Right cardiac atrium (tissue), 5 donors: ENCODE measurements around the gene PCDHGC3. TPM values are rescaled to one million over a fixed set of nuclear protein-coding genes. Genes with fewer than 3 reads are reported as not detected.

ENCODE experiments used
- ATAC-seq, 2 donors: fragments of 200-7000 bp; cut with Tn5 transposase; one replicate each; pipeline versions ENCODE4 v1.8.0 to v1.9.1; 2020; ENCODE audit warnings: moderate library complexity in 2 of 2, mild to moderate bottlenecking in 1 of 2
- DNase-seq, 3 donors: peaks; one replicate each; pipeline ENCODE4 v3.0.0-alpha.2; 2020
- H3K27ac ChIP-seq: one replicate; pipeline ENCODE4 v1.5.1; 2013; ENCODE audit warnings: mild to moderate bottlenecking, low read length, control low read depth, moderate library complexity
- H3K27me3 ChIP-seq: one replicate; pipeline ENCODE4 v1.6.1; 2013; ENCODE audit not compliant: control insufficient read depth, insufficient read depth
- H3K4me1 ChIP-seq: one replicate; pipeline ENCODE4 v1.6.1; 2013; ENCODE audit warnings: low read length; ENCODE audit not compliant: control insufficient read depth, insufficient read depth
- H3K4me3 ChIP-seq: one replicate; pipeline ENCODE4 v1.5.1; 2013; ENCODE audit warnings: low read length, control low read depth
- H3K9me3 ChIP-seq: one replicate; pipeline ENCODE4 v1.6.1; 2013; ENCODE audit warnings: low read length; ENCODE audit not compliant: control insufficient read depth
- WGBS: extraction: QIAGEN DNeasy Blood & Tissue Kit; methylation state at CpG from one replicate; pipeline ENCODE4 v1.1.7; 2013; 5-methylcytosine and 5-hydroxymethylcytosine counted together
- intact Hi-C, 4 donors: fragments of 100-400 bp; cut with DNase I; formaldehyde crosslinking; loops; one replicate each; pipeline versions ENCODE4 v1.11.0 to v1.14.0; 2022 to 2023
- polyA plus RNA-seq: library from polyadenylated mRNA; stranded (reverse); fragments of 200-250 nt; gene quantifications from one replicate; pipeline ENCODE4 v1.2.3, GENCODE V29; 2013
- total RNA-seq, 4 donors: library from RNA; stranded (reverse); fragmentation: NEBNext Ultra II Directional; extraction: Animal tissue kit (Norgen Biotek cat#: 25700); gene quantifications; one replicate each; pipeline ENCODE4 v1.2.1, GENCODE V29; 2021
- donor health status: healthy with polysubstance abuse.
- donor health status: DM: no; HTN: yes; CAD: no.
- donor health status: DM: no; HTN: no; CAD: no.
- donor health status: DM: no; HTN: yes; CAD: no; lungs with severe emphysema.
- donor health status: DM: yes; HTN: yes; CAD: no.

PCDHGC3 gene
- total and polyA plus RNA-seq, 5 donors: 19.6 to 42.5 (median 35.5) TPM

DNA sequence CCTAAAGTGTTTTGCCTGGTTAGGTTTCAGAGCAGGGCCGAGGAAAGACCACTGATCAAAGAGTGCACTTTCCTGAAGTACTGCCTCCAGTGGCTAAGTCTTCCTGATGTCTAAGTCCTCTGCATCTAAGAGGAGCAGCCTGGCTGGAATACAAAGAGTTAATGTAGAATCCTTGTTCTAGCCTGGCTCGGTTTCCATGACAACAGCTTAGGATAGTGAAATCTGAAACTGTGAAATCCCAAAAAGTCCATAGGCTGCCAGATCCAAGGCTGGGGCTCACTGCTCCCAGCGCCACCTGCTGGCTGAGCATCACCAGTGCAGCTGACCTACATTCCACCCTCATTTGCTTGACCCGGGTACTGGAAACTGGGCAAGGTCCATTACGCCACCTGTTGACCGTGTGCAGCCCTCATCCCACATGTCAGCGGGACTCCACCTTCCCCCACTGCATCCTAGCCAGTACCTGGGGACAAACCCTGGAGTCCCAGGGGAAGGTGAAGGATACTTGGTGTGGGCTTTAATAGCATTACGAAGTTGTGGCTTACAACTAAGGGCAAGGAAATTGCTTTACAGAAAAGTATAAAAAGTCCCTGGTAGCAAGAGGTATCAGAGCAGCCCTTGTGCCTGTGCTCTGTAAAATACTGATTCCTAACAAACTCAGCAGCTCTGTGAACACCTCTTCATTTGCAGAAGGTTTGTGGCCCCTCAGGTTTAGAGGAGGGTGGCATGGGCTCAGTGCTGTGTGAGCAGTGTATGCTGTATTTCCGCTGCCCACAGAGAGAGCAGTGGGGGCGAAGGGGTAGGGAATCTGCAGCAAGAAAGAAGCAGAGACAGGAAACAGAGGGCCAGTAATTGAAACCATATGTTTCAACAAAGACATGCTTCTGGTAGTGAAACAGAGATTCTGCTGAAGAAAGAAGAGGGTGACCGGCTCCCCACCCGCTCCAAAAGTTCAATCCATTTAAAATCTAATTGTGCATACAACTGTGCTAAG, 49.1 kb downstream of the PCDHGC3 start:
- WGBS: 27% methylated on average over 12 of the region's 12 CpGs
- peak; percentile 56 to 81 for ATAC-seq
- Histone ChIP-seq H3K27ac (peak overlapping the region; percentile 49), H3K27me3 (no peaks in the 10 kb centered on the region), H3K4me1 (peaks cover 9% of the 10 kb centered on the region), H3K9me3 (no peaks in the 10 kb centered on the region), H3K4me3 (no peak overlapping the region)
- intact Hi-C loops: loop anchor here (2.0 to 10.0 kb wide), 6 partner anchors 48 to 110 kb away; partner anchors contain the start of genes PCDHGA11 (in 2 of the 4), PCDHGC3 (in 2 of the 4), PCDHGA10 (in 1 of the 4) and PCDHGA12 (in 1 of the 4)
- peak; percentile 82 to 94 (median 93) for DNase-seq

- no peak for ATAC-seq
- 64% methylated on average over 7 of the region's 7 CpGs for WGBS
Measured at GRCh38 chr5:141525653-141526052, 49.9 kb downstream of the PCDHGC3 start.

GRCh38 chr5:141527426-141527825, 51.7 kb downstream of the PCDHGC3 start:
- no peak for DNase-seq
- WGBS: 46% methylated on average over 1 of the region's 1 CpG
- Histone ChIP-seq H3K27me3 (no peaks in the 10 kb centered on the region), H3K4me1 (peaks cover 2% of the 10 kb centered on the region), H3K27ac (no peak overlapping the region), H3K9me3 (no peaks in the 10 kb centered on the region), H3K4me3 (no peak overlapping the region)
- intact Hi-C loops: loop anchor here in 3 of 4 donors (10.0 kb wide), 3 partner anchors 53 to 113 kb away; partner anchors contain the start of genes PCDHGA11 (in 2 of the 3), PCDHGA10 (in 1 of the 3), PCDHGB7 (in 1 of the 3) and PCDHGC3 (in 1 of the 3)
- no peak for ATAC-seq

More at GRCh38 chr5:141525653-141526052, 49.9 kb downstream of the PCDHGC3 start:
- H3K4me1 ChIP-seq: peaks cover 5% of the 10 kb centered on the region
- no peak overlapping the region for H3K4me3 ChIP-seq
- no peaks in the 10 kb centered on the region for H3K9me3 ChIP-seq
- no peak for DNase-seq
- peak overlapping the region; percentile 17 for H3K27ac ChIP-seq
- no peaks in the 10 kb centered on the region for H3K27me3 ChIP-seq
- intact Hi-C loops: loop anchor here (2.0 to 10.0 kb wide), 4 partner anchors 49 to 111 kb away; partner anchors contain the start of genes PCDHGA11 (in 2 of the 4), PCDHGA10 (in 1 of the 4), PCDHGB7 (in 1 of the 4) and PCDHGC3 (in 1 of the 4)

Other genes with a start within 250 kb of the PCDHGC3 start
- 1 to 10 TPM; 2.9 to 6.7 (median 5.3) TPM for gene PCDHB15, start 230.6 kb upstream of the PCDHGC3 start, total RNA-seq
- 2.5 TPM for gene PCDHB15, start 230.6 kb upstream of the PCDHGC3 start, polyA plus RNA-seq
- under 1 TPM in 2 of 4 donors, not detected in 2; 0.17 to 0.37 TPM for gene SLC25A2, start 171.9 kb upstream of the PCDHGC3 start, total RNA-seq
- 0.14 TPM for gene SLC25A2, start 171.9 kb upstream of the PCDHGC3 start, polyA plus RNA-seq
- 100 to 1,000 TPM in 1 of 4 donors, 10 to 100 TPM in 3; 86.7 to 109 (median 95.1) TPM for gene TAF7, start 155.2 kb upstream of the PCDHGC3 start, total RNA-seq
- gene TAF7, start 155.2 kb upstream of the PCDHGC3 start, polyA plus RNA-seq: 94.6 TPM
- gene PCDHGA1, start 145.5 kb upstream of the PCDHGC3 start, total RNA-seq: 1 to 10 TPM; 1.7 to 2.8 (median 1.8) TPM
- 0.70 TPM for gene PCDHGA1, start 145.5 kb upstream of the PCDHGC3 start, polyA plus RNA-seq
- 1 to 10 TPM; 6.4 to 9.4 (median 7.1) TPM for gene PCDHGA2, start 137.2 kb upstream of the PCDHGC3 start, total RNA-seq
- 2.2 TPM for gene PCDHGA2, start 137.2 kb upstream of the PCDHGC3 start, polyA plus RNA-seq
- gene PCDHGA3, start 132.1 kb upstream of the PCDHGC3 start, total RNA-seq: 1 to 10 TPM; 4.9 to 7.7 (median 5.6) TPM
- 2.1 TPM for gene PCDHGA3, start 132.1 kb upstream of the PCDHGC3 start, polyA plus RNA-seq
- gene PCDHGB1, start 125.9 kb upstream of the PCDHGC3 start, total RNA-seq: 1 to 10 TPM; 2.7 to 4.4 (median 3.8) TPM
- 1.3 TPM for gene PCDHGB1, start 125.9 kb upstream of the PCDHGC3 start, polyA plus RNA-seq
- 1 to 10 TPM; 4.4 to 5.8 (median 5.7) TPM for gene PCDHGA4, start 120.9 kb upstream of the PCDHGC3 start, total RNA-seq
- 1.7 TPM for gene PCDHGA4, start 120.9 kb upstream of the PCDHGC3 start, polyA plus RNA-seq
- gene PCDHGB2, start 116.0 kb upstream of the PCDHGC3 start, total RNA-seq: 1 to 10 TPM; 3.5 to 6.5 (median 5.0) TPM
- 1.9 TPM for gene PCDHGB2, start 116.0 kb upstream of the PCDHGC3 start, polyA plus RNA-seq
- gene PCDHGA5, start 111.8 kb upstream of the PCDHGC3 start, total RNA-seq: 1 to 10 TPM; 3.4 to 4.7 (median 4.2) TPM
- gene PCDHGA5, start 111.8 kb upstream of the PCDHGC3 start, polyA plus RNA-seq: 2.0 TPM
- gene PCDHGB3, start 105.7 kb upstream of the PCDHGC3 start, total RNA-seq: 1 to 10 TPM; 4.8 to 5.5 (median 5.1) TPM
- 1.7 TPM for gene PCDHGB3, start 105.7 kb upstream of the PCDHGC3 start, polyA plus RNA-seq
- 1 to 10 TPM; 3.7 to 5.3 (median 4.9) TPM for gene PCDHGA6, start 102.1 kb upstream of the PCDHGC3 start, total RNA-seq
- gene PCDHGA6, start 102.1 kb upstream of the PCDHGC3 start, polyA plus RNA-seq: 2.2 TPM
- 1 to 10 TPM; 3.9 to 5.2 (median 4.5) TPM for gene PCDHGA7, start 93.2 kb upstream of the PCDHGC3 start, total RNA-seq
- gene PCDHGA7, start 93.2 kb upstream of the PCDHGC3 start, polyA plus RNA-seq: 1.8 TPM
- gene PCDHGB4, start 88.3 kb upstream of the PCDHGC3 start, total RNA-seq: 1 to 10 TPM; 4.8 to 5.5 (median 5.3) TPM
- 2.0 TPM for gene PCDHGB4, start 88.3 kb upstream of the PCDHGC3 start, polyA plus RNA-seq
- 1 to 10 TPM; 4.0 to 5.2 (median 4.3) TPM for gene PCDHGA8, start 83.3 kb upstream of the PCDHGC3 start, total RNA-seq
- 1.3 TPM for gene PCDHGA8, start 83.3 kb upstream of the PCDHGC3 start, polyA plus RNA-seq
- gene PCDHGB5, start 78.0 kb upstream of the PCDHGC3 start, total RNA-seq: 1 to 10 TPM; 6.4 to 8.6 (median 6.8) TPM
- gene PCDHGB5, start 78.0 kb upstream of the PCDHGC3 start, polyA plus RNA-seq: 3.3 TPM
- 1 to 10 TPM; 3.7 to 5.4 (median 3.7) TPM for gene PCDHGA9, start 73.2 kb upstream of the PCDHGC3 start, total RNA-seq
- gene PCDHGA9, start 73.2 kb upstream of the PCDHGC3 start, polyA plus RNA-seq: 1.6 TPM
- gene PCDHGB6, start 67.9 kb upstream of the PCDHGC3 start, total RNA-seq: 1 to 10 TPM; 5.9 to 6.6 (median 6.3) TPM
- gene PCDHGB6, start 67.9 kb upstream of the PCDHGC3 start, polyA plus RNA-seq: 3.1 TPM
- 1 to 10 TPM; 3.9 to 5.3 (median 4.5) TPM for gene PCDHGA10, start 63.0 kb upstream of the PCDHGC3 start, total RNA-seq
- gene PCDHGA10, start 63.0 kb upstream of the PCDHGC3 start, polyA plus RNA-seq: 1.6 TPM
- 10 to 100 TPM in 3 of 4 donors, 1 to 10 TPM in 1; 9.7 to 10.6 (median 10.5) TPM for gene PCDHGB7, start 58.3 kb upstream of the PCDHGC3 start, total RNA-seq
- 3.5 TPM for gene PCDHGB7, start 58.3 kb upstream of the PCDHGC3 start, polyA plus RNA-seq
- 1 to 10 TPM; 3.1 to 4.2 (median 3.6) TPM for gene PCDHGA11, start 54.9 kb upstream of the PCDHGC3 start, total RNA-seq
- 2.2 TPM for gene PCDHGA11, start 54.9 kb upstream of the PCDHGC3 start, polyA plus RNA-seq
- 1 to 10 TPM; 4.8 to 7.1 (median 5.6) TPM for gene PCDHGA12, start 45.5 kb upstream of the PCDHGC3 start, total RNA-seq
- gene PCDHGA12, start 45.5 kb upstream of the PCDHGC3 start, polyA plus RNA-seq: 2.7 TPM
- gene PCDHGC4, start 9.1 kb downstream of the PCDHGC3 start, total RNA-seq: 1 to 10 TPM; 1.4 to 2.3 (median 1.8) TPM
- 1.3 TPM for gene PCDHGC4, start 9.1 kb downstream of the PCDHGC3 start, polyA plus RNA-seq
- 1 to 10 TPM; 1.4 to 2.3 (median 1.9) TPM for gene PCDHGC5, start 13.1 kb downstream of the PCDHGC3 start, total RNA-seq
- gene PCDHGC5, start 13.1 kb downstream of the PCDHGC3 start, polyA plus RNA-seq: 1.4 TPM
- 10 to 100 TPM; 15.8 to 53.0 (median 19.2) TPM for gene DIAPH1, start 143.0 kb downstream of the PCDHGC3 start, total RNA-seq
- 11.8 TPM for gene DIAPH1, start 143.0 kb downstream of the PCDHGC3 start, polyA plus RNA-seq
- gene HDAC3, start 160.9 kb downstream of the PCDHGC3 start, total RNA-seq: 10 to 100 TPM; 25.4 to 35.0 (median 28.0) TPM
- 28.8 TPM for gene HDAC3, start 160.9 kb downstream of the PCDHGC3 start, polyA plus RNA-seq
- gene RELL2, start 161.0 kb downstream of the PCDHGC3 start, total RNA-seq: 1 to 10 TPM; 1.2 to 2.0 (median 1.3) TPM
- 1.5 TPM for gene RELL2, start 161.0 kb downstream of the PCDHGC3 start, polyA plus RNA-seq
- gene FCHSD1, start 175.5 kb downstream of the PCDHGC3 start, total RNA-seq: 1 to 10 TPM; 3.8 to 6.7 (median 5.1) TPM
- gene FCHSD1, start 175.5 kb downstream of the PCDHGC3 start, polyA plus RNA-seq: 4.3 TPM
- 10 to 100 TPM; 13.6 to 18.8 (median 17.4) TPM for gene ARAP3, start 206.3 kb downstream of the PCDHGC3 start, total RNA-seq
- gene ARAP3, start 206.3 kb downstream of the PCDHGC3 start, polyA plus RNA-seq: 12.4 TPM